Esophagus muscularis mucosa (tissue), 4 donors: ENCODE measurements around the gene PRTN3. TPM values are rescaled to one million over a fixed set of nuclear protein-coding genes. Genes with fewer than 3 reads are reported as not detected.

Experiments
- DNase-seq: peaks from one replicate; pipeline ENCODE4 v3.0.0-alpha.2; 2017; ENCODE audit errors: extremely low spot score
- H3K27ac ChIP-seq, 4 donors: fragments of 200-600 bp; sonication (generic); replicated peaks in 1 of 4; 1 replicate in 3 of 4; 2 replicates in 1 of 4; pipeline ENCODE4 v1.5.1; 2016 to 2019; ENCODE audit warnings: mild to moderate bottlenecking in 1 of 4
- H3K27me3 ChIP-seq, 4 donors: fragments of 200-600 bp; sonication (generic); one replicate each; pipeline versions ENCODE4 v1.5.1 to v1.6.0; 2016 to 2019
- H3K36me3 ChIP-seq, 4 donors: fragments of 200-600 bp; sonication (generic); one replicate each; pipeline ENCODE4 v1.5.1; 2016 to 2019
- H3K4me1 ChIP-seq, 4 donors: fragments of 200-600 bp; sonication (generic); one replicate each; pipeline ENCODE4 v1.5.1; 2016 to 2019
- H3K4me3 ChIP-seq, 4 donors: fragments of 200-600 bp; sonication (generic); 1 replicate in 2 of 4; 2 replicates in 2 of 4; pipeline ENCODE4 v1.5.1; 2016 to 2019; ENCODE audit warnings: mild to moderate bottlenecking in 4 of 4, moderate library complexity in 1 of 4
- H3K9me3 ChIP-seq, 4 donors: fragments of 200-600 bp; sonication (generic); 1 replicate in 3 of 4; 2 replicates in 1 of 4; pipeline ENCODE4 v1.5.1; 2016 to 2019
- EP300 ChIP-seq: sonication (generic); formaldehyde crosslinking; IDR thresholded peaks from one replicate; pipeline ENCODE4 v1.6.1; 2017; ENCODE audit warnings: antibody characterized with exemption
- POLR2A ChIP-seq: fragments of 450-650 bp; IDR thresholded peaks from one replicate; pipeline ENCODE4 v1.6.1; 2017; ENCODE audit warnings: antibody characterized with exemption, moderate library complexity, mild to moderate bottlenecking, low read depth
- POLR2AphosphoS5 ChIP-seq, 2 donors: sonication (generic); formaldehyde crosslinking; IDR thresholded peaks; one replicate each; pipeline ENCODE4 v1.6.1; 2017; ENCODE audit warnings: antibody characterized with exemption in 2 of 2
- WGBS: methylation state at CpG from one replicate; pipeline ENCODE4 v1.1.5; 2018; 5-methylcytosine and 5-hydroxymethylcytosine counted together
- intact Hi-C: fragments of 100-400 bp; cut with DNase I; formaldehyde crosslinking; loops from one replicate; pipeline ENCODE4 v1.15.1; 2023
- total RNA-seq, 4 donors: library from RNA; depleted of rRNA; stranded (reverse); fragments of >200 nt; gene quantifications; one replicate each; pipeline versions ENCODE4 v1.1.0 to v1.2.1, GENCODE V29; 2016
- TF ChIP-seq, protein P1 (sequence below), 3 experiments: fragments of 200-600 bp in 2 of 3; fragments of 450-650 bp in 1 of 3; sonication (generic) in 2 of 3; IDR thresholded peaks; one replicate each; pipeline ENCODE4 v1.5.1; 2017 to 2019; ENCODE audit warnings: antibody characterized with exemption in 3 of 3, mild to moderate bottlenecking in 2 of 3, moderate library complexity in 1 of 3

Gene PRTN3
- total RNA-seq, 4 donors from 2014 or later, result 1.2 TPM; not detected in 3

DNA sequence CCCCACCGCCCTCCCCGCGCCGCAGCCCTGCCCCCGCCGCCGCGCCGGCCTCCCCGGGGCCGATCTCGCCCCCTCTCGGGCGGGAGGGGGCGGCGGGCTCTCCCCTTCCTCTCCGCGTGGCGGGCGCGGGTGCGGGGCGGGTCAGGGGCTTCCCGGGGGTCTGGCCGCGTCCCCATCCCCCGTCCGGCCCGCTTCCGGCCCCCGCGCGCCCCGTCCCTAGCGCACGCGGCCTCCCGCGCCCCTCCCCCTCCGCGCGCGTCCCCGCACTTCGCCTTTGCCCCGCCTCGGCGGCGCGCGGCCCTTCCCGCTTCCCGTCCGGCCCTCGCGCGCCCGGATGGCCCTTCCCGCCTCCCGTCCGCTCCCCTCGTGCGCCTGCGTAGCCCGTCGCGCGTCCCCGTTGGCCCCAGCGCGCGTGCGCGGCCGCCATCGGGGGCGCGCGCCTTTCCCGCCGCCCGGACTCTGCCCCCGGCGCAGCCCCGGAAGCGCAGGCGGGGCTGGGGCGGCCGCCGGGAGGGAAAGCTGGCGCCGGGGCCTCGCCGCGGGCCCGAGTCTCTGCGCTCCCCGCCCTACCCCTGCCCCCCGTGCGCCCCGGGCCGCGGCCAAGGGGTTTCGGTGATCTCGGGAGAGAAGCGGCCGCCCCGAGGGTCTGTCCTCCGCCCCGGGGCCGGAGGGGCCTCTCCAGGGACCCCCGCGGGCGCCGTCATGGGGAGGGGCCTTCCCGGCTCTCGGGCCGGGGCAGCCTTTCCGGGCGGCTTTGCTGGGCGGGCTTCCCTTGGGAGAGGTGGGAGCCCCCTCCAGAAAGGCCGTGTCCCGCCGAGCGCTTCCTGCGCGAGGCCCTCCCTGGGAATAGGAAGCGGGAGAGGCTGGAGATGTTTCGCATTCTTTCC, 43.0 kb upstream of the PRTN3 start:
- Histone ChIP-seq H3K36me3 (peaks cover 0 to 33% (median 16%) of the 10 kb centered on the region in 4 donors), H3K9me3 (no peaks in the 10 kb centered on the region), H3K4me1 (peaks cover 53 to 63% (median 62%) of the 10 kb centered on the region in 4 donors), H3K27me3 (no peaks in the 10 kb centered on the region), H3K27ac (peak overlapping the region; percentile 95 to 100 (median 99)), H3K4me3 (peak overlapping the region; percentile 90 to 98 (median 96))
- no peak for TF ChIP-seq EP300
- no peak for TF ChIP-seq POLR2A
- TF ChIP-seq, protein P1, sequence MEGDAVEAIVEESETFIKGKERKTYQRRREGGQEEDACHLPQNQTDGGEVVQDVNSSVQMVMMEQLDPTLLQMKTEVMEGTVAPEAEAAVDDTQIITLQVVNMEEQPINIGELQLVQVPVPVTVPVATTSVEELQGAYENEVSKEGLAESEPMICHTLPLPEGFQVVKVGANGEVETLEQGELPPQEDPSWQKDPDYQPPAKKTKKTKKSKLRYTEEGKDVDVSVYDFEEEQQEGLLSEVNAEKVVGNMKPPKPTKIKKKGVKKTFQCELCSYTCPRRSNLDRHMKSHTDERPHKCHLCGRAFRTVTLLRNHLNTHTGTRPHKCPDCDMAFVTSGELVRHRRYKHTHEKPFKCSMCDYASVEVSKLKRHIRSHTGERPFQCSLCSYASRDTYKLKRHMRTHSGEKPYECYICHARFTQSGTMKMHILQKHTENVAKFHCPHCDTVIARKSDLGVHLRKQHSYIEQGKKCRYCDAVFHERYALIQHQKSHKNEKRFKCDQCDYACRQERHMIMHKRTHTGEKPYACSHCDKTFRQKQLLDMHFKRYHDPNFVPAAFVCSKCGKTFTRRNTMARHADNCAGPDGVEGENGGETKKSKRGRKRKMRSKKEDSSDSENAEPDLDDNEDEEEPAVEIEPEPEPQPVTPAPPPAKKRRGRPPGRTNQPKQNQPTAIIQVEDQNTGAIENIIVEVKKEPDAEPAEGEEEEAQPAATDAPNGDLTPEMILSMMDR (IDR thresholded peaks at IDR 0.05), result peak in 1 of 3 experiments; percentile 45
- TF ChIP-seq POLR2AphosphoS5 (IDR thresholded peaks at IDR 0.05), result peak in 1 of 2 donors; percentile 67
- 0% methylated on average over 15 of the region's 129 CpGs for WGBS
- intact Hi-C loops, result no loop called here
- no peak for DNase-seq

DNA sequence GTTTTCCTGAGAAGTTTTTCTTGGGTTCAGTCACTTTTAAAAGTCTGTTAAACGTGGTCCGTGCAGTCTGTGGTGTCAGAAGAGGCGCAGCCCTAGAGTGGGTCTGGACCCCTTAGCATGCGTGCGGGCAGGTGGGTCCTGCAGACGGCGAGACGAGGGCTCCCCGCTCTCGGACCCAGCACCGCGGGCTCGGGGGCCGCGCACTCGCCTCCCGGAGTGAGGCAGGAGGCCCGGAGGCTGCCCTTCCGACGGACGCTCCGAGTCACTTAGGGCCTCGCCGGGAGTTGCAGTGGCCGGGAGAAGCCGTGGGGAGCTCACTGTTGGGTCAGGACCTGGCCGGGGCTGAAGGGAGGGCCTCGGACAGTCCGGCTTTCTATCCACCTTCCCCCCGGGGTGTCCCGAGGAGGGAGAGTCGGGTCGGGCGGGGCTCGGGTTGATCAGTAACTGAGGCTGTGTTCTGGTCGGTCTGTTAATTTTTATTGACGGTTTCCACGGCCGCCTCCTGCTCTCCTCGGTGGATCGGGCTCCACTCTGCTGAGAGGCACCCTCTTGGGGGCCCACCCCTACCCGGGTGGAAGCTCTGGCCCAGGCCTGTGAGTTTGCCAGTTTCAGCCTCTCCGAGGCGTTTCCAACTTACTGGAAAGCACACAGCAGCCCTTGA, 42.3 kb upstream of the PRTN3 start:
- under 1% methylated on average over 26 of the region's 44 CpGs for WGBS

DNA sequence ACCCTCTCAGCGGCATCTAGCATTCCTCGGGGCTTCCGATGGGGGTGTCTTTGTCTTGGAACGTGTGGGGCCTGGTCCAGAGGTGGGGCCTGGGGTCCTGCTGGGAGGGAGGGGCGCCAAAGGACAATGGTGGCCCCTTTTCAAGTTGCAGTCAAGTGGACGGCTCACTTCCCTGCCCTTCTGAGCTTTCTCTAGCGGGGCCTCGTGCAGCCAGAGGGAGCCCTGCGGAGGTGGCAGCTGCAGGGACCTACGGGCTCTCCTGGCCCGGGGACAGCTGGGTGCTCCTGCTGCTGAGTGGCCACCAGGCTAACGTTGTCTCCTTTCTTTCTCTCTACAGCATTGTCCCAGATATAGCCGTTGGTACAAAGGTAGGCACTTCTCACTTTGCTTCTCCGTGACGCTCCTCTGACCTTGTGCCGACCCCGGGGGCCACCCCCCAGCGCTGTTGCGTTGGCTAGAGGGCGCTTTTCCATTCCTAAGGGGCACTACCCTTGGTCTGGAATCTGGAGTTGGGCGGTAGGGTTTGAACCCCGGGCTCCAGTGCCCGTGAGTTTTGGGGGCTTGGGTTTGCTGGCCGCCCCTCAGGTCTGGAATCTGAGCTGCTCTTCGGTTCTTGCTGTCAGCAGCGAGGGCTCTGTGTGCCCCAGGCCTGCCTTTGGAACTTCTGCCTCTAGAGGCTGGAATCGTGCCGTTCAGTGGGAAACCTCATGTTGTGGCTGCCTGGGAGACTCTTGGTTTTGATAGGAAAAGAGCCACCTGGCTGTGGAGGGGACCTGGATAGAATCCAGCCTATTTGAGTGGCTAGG, 41.5 kb upstream of the PRTN3 start:
- TF ChIP-seq, protein P1 (IDR thresholded peaks at IDR 0.05), result no peak
- no peak for TF ChIP-seq POLR2AphosphoS5 (IDR thresholded peaks at IDR 0.05)
- TF ChIP-seq POLR2A, result no peak
- no peak for TF ChIP-seq EP300
- H3K4me1 ChIP-seq, result peaks cover 67 to 78% (median 76%) of the 10 kb centered on the region in 4 donors
- H3K4me3 ChIP-seq, result peak overlapping the region; percentile 90 to 98 (median 96)
- no peak for DNase-seq
- intact Hi-C loops, result no loop called here
- H3K27ac ChIP-seq, result peak overlapping the region; percentile 95 to 100 (median 99)
- peaks cover 4 to 46% (median 28%) of the 10 kb centered on the region in 4 donors for H3K36me3 ChIP-seq
- H3K9me3 ChIP-seq, result no peaks in the 10 kb centered on the region
- H3K27me3 ChIP-seq, result no peaks in the 10 kb centered on the region
- WGBS, result 0% methylated on average over 8 of the region's 28 CpGs

More for the DNA sequence above, 42.3 kb upstream of the PRTN3 start:
- no peaks in the 10 kb centered on the region for H3K9me3 ChIP-seq
- peak overlapping the region; percentile 90 to 98 (median 96) for H3K4me3 ChIP-seq
- peak overlapping the region; percentile 95 to 100 (median 99) for H3K27ac ChIP-seq
- peaks cover 61 to 71% (median 69%) of the 10 kb centered on the region in 4 donors for H3K4me1 ChIP-seq
- intact Hi-C loops, result no loop called here
- H3K27me3 ChIP-seq, result no peaks in the 10 kb centered on the region
- no peak for DNase-seq
- no peak for TF ChIP-seq POLR2AphosphoS5 (IDR thresholded peaks at IDR 0.05)
- TF ChIP-seq, protein P1 (IDR thresholded peaks at IDR 0.05), result no peak
- no peak for TF ChIP-seq EP300
- peaks cover 0 to 39% (median 21%) of the 10 kb centered on the region in 4 donors for H3K36me3 ChIP-seq

- intact Hi-C loops, result loop anchor here (10.0 kb wide), 1 partner anchor 64 kb away; no protein-coding TSS in a partner anchor
- WGBS, result 48% methylated on average over 13 of the region's 17 CpGs
- peak overlapping the region; percentile 23 to 50 (median 36) for H3K4me3 ChIP-seq
- TF ChIP-seq, protein P1 (IDR thresholded peaks at IDR 0.05), result no peak
- TF ChIP-seq POLR2A, result no peak
- TF ChIP-seq POLR2AphosphoS5 (IDR thresholded peaks at IDR 0.05), result no peak
- no peak for TF ChIP-seq EP300
- no peak for DNase-seq
- peaks cover 67 to 82% (median 77%) of the 10 kb centered on the region in 4 donors for H3K4me1 ChIP-seq
- peak overlapping the region; percentile 95 to 100 (median 99) for H3K27ac ChIP-seq
- H3K27me3 ChIP-seq, result no peaks in the 10 kb centered on the region
- no peaks in the 10 kb centered on the region for H3K9me3 ChIP-seq
- peaks cover 16 to 59% (median 40%) of the 10 kb centered on the region in 4 donors for H3K36me3 ChIP-seq
Observed at GRCh38 chr19:800360-801029, 40.3 kb upstream of the PRTN3 start.
